ENCODE data around the gene ZNF865.

DNA sequence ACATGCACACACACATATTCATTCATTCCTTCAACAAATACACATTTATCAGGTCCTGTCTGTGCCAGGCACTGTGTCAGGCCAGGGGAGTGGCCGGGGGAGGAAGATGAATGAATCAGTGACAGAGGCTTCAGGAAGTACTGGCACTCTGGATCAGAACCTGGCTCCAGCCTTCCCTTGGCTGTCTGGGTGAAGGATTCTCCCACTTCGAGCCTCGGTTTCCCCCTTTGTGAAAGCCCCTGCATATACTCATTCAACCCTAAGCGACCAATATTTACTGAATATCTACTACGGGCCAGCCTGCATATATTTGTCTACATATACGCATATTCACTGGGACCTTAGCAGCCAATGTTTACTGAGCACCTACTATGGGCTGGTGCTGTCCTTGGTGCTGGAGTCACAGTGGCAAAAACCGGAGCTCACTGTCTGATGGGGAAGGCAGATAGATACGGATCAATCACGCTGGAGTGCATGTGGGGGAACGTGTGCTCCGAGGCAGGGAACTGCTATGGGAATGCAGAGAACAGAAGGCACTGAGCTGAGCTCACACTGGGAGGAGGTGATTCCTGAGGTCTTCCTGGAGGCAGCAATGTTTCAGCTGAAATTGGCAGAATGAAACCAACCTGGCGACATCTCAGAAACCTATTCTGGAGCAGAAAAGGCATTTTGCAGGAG is 24.2 kb upstream of the ZNF865 start:
- TF ChIP-seq CTCF (IDR thresholded peaks at IDR 0.05) (no peak), EZH2 (IDR thresholded peaks at IDR 0.05; ENCODE audit: borderline replicate concordance, insufficient read depth, low read depth, low read length, poor library complexity, severe bottlenecking) (no peak)
